K562 (cell line): ENCODE data around the gene ZNF750. TPM values are rescaled to one million over a fixed set of nuclear protein-coding genes. Genes with fewer than 3 reads are reported as not detected.
A peak's percentile ranks its signal among the peaks of the same experiment; 100 is the strongest.

Experiments
- CHCHD3 ChIP-seq: fragments of 250-450 bp; sonication (Bioruptor Pico); IDR thresholded peaks from 2 replicates; pipeline ENCODE4 v2.1.2; 2022; ENCODE audit warnings: mild to moderate bottlenecking
- CTBP1 ChIP-seq: fragments of 450-650 bp; IDR thresholded peaks from 2 replicates; pipeline ENCODE4 v1.6.1; 2016; ENCODE audit warnings: borderline replicate concordance
- ERF ChIP-seq: fragments of 450-650 bp; formaldehyde crosslinking; IDR thresholded peaks from 2 replicates; pipeline ENCODE4 v1.4.0; 2020; ENCODE audit warnings: mild to moderate bottlenecking, mixed read lengths
- ESRRB ChIP-seq: fragments of 250-450 bp; sonication (Bioruptor Pico); IDR thresholded peaks from 2 replicates; pipeline ENCODE4 v1.5.0; 2020; ENCODE audit warnings: mild to moderate bottlenecking, moderate library complexity, borderline replicate concordance
- ETS2 ChIP-seq: IDR thresholded peaks from 2 replicates; pipeline ENCODE4 v1.6.1; 2016; ENCODE audit warnings: borderline replicate concordance, missing genetic modification characterization, mild to moderate bottlenecking, moderate library complexity, missing compliant biosample characterization; ENCODE audit not compliant: poor library complexity, severe bottlenecking
- FIP1L1 ChIP-seq: fragments of 200-400 bp; formaldehyde crosslinking; IDR thresholded peaks from 2 replicates; pipeline ENCODE4 v1.6.1; 2018; ENCODE audit warnings: mild to moderate bottlenecking, low read depth, low read length; ENCODE audit not compliant: poor library complexity, severe bottlenecking
- GATAD2A ChIP-seq: fragments of 450-650 bp; IDR thresholded peaks from 2 replicates; pipeline ENCODE4 v1.6.1; 2017
- GTF2B ChIP-seq: IDR thresholded peaks from 2 replicates; pipeline ENCODE4 v1.6.1; 2011; ENCODE audit not compliant: insufficient read length; ENCODE audit errors: extremely low read depth
- HBP1 ChIP-seq: fragments of 450-650 bp; formaldehyde crosslinking; IDR thresholded peaks from 2 replicates; pipeline ENCODE4 v1.4.0; 2022; ENCODE audit warnings: missing genetic modification characterization
- HLTF ChIP-seq: fragments of 450-650 bp; IDR thresholded peaks from 2 replicates; pipeline ENCODE4 v1.6.1; 2016
- HOXB6 ChIP-seq: fragments of 250-450 bp; sonication (Bioruptor Pico); IDR thresholded peaks from 2 replicates; pipeline ENCODE4 v1.5.1; 2022; ENCODE audit warnings: mild to moderate bottlenecking, borderline replicate concordance
- ILF3 ChIP-seq: fragments of 450-650 bp; IDR thresholded peaks from 2 replicates; pipeline ENCODE4 v1.6.1; 2018; ENCODE audit warnings: antibody characterized with exemption, mild to moderate bottlenecking, moderate library complexity, borderline replicate concordance
- KDM4B ChIP-seq, 2 experiments: fragments of 450-650 bp in 1 of 2; sonication (generic) in 1 of 2; IDR thresholded peaks; 2 replicates each; pipeline ENCODE4 v1.6.1; 2016 to 2017; ENCODE audit warnings: borderline replicate concordance in 2 of 2, antibody characterized with exemption in 1 of 2, low read depth in 1 of 2, mild to moderate bottlenecking in 1 of 2
- MAFG ChIP-seq: fragments of 450-650 bp; conservative IDR thresholded peaks from 2 replicates; pipeline ENCODE4 v1.6.1; 2016; ENCODE audit warnings: missing genetic modification characterization, missing compliant biosample characterization
- MCM3 ChIP-seq: fragments of 450-650 bp; IDR thresholded peaks from 2 replicates; pipeline ENCODE4 v1.6.1; 2016
- POLR2G ChIP-seq: fragments of 200-400 bp; formaldehyde crosslinking; IDR thresholded peaks from 2 replicates; pipeline ENCODE4 v1.6.1; 2017; ENCODE audit warnings: low read depth, mild to moderate bottlenecking, antibody characterized with exemption, low read length, moderate library complexity
- PTRF ChIP-seq: fragments of 450-650 bp; IDR thresholded peaks from 2 replicates; pipeline ENCODE4 v1.6.1; 2016; ENCODE audit warnings: mild to moderate bottlenecking, missing genetic modification characterization, missing compliant biosample characterization
- STAT5B ChIP-seq: fragments of 250-450 bp; sonication (Bioruptor Pico); IDR thresholded peaks from 2 replicates; pipeline ENCODE4 v1.8.0; 2021; ENCODE audit warnings: mild to moderate bottlenecking, inconsistent platforms
- ZNF140 ChIP-seq: fragments of 250-450 bp; sonication (Bioruptor Pico); IDR thresholded peaks from 2 replicates; pipeline ENCODE4 v1.8.0; 2021; ENCODE audit warnings: moderate library complexity, mild to moderate bottlenecking, inconsistent platforms
- ZNF197 ChIP-seq: fragments of 200-800 bp; sonication (Bioruptor generic); IDR thresholded peaks from 2 replicates; pipeline ENCODE4 v1.6.1; 2016; ENCODE audit warnings: low read depth, missing genetic modification characterization, missing compliant biosample characterization
- ZNF24 ChIP-seq: fragments of 450-650 bp; IDR thresholded peaks from 2 replicates; pipeline ENCODE4 v1.6.1; 2016
- ZNF347 ChIP-seq: fragments of 450-650 bp; formaldehyde crosslinking; IDR thresholded peaks from 2 replicates; pipeline ENCODE4 v1.4.0; 2020; ENCODE audit warnings: low read depth, mild to moderate bottlenecking, moderate library complexity
- ZNF77 ChIP-seq: fragments of 250-450 bp; sonication (Bioruptor Pico); IDR thresholded peaks from 2 replicates; pipeline ENCODE4 v1.5.0; 2020
- polyA plus RNA-seq, 8 experiments: library from polyadenylated mRNA; depleted of rRNA in 4 of 8; stranded (reverse) in 5 of 8; unstranded in 3 of 8; fragments of >200 nt; fragmentation: Nextera tagmentation in 2 of 8; fragmentation: Illumina TruSeq in 1 of 8; extraction: Ambion mirVana in 2 of 8; extraction: Trizol in 1 of 8; gene quantifications; 2 replicates each; pipeline versions ENCODE4 v1.2.1 to v1.2.3, GENCODE V29; 2011 to 2014; ENCODE audit warnings: inconsistent platforms in 1 of 8, missing spikeins in 1 of 8
- total RNA-seq, 7 experiments: library from RNA; depleted of rRNA in 6 of 7; stranded (reverse); fragments of >200 nt in 6 of 7; fragmentation: Illumina TruSeq in 2 of 7; extraction: Trizol in 2 of 7; gene quantifications; 2 replicates each; pipeline versions ENCODE4 v1.2.1 to v1.2.3, GENCODE V29; 2011 to 2021; ENCODE audit warnings: low replicate concordance in 1 of 7
- TF ChIP-seq, protein P1 (sequence below): fragments of 450-650 bp; IDR thresholded peaks from 2 replicates; pipeline ENCODE4 v1.6.1; 2018; ENCODE audit not compliant: partially characterized antibody

ZNF750 gene
- total and polyA plus RNA-seq, 9 of the 15 experiments (the other 6 are each of a cell fraction or from before 2014, with no cell fraction given) = not detected

DNA sequence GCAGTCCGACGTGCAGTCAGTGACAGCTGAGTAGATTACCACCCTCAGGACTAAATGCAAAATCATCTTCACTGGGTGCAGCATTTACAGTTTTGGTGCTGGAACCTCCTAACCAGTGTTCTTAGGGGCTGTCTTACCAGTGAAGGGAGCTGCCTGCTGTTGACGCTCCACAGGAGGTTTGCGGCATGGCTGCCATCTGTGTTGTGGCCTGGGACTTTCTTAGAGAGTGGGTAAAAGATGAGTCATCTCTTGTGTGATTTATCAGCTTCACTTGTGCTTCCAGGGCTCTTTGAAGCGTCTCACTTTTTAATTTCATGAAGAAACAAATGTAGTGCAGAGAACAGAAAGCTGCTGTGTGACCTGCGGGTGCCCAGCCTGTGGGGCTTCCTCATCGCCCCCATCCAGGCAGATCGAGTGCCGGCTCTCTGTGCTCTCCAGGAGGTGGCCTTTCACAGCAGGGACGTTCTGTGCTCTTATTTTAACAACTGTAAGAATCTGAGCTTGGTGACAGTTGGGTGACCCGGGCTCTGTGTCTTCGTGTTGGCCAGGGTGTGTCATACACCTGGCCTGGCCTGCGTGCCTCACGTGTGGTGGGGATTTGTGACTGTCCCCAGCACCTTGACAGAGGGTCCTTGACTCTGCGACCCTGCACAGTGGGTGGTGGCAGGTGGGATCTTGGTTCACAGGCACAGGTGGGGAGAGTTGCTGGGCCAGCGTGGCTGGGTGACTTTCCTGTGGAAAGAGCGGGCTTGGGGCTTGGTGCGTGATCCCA is 24.3 kb upstream of the ZNF750 start (continued):
- TF ChIP-seq CTBP1 (no peak), ZNF24 (no peak), PTRF (tag) (no peak), CHCHD3 (no peak), ZNF197 (CRISPR knock-in tag) (no peak), GTF2B (no peak), HBP1 (no peak), GATAD2A (no peak), MAFG (tag) (peak; percentile 81), MCM3 (no peak), FIP1L1 (no peak), HLTF (no peak), ILF3 (no peak), ZNF140 (CRISPR knock-in tag) (no peak), ETS2 (no peak), STAT5B (CRISPR knock-in tag) (no peak), KDM4B (IDR thresholded peaks at IDR 0.05; ENCODE audit: borderline replicate concordance in 2 of 2, low read depth in 1 of 2) (no peak), POLR2G (no peak), ZNF347 (CRISPR knock-in tag) (no peak), ERF (CRISPR knock-in tag) (no peak), ZNF77 (CRISPR knock-in tag) (no peak), HOXB6 (no peak), ESRRB (no peak)
- TF ChIP-seq, protein P1, sequence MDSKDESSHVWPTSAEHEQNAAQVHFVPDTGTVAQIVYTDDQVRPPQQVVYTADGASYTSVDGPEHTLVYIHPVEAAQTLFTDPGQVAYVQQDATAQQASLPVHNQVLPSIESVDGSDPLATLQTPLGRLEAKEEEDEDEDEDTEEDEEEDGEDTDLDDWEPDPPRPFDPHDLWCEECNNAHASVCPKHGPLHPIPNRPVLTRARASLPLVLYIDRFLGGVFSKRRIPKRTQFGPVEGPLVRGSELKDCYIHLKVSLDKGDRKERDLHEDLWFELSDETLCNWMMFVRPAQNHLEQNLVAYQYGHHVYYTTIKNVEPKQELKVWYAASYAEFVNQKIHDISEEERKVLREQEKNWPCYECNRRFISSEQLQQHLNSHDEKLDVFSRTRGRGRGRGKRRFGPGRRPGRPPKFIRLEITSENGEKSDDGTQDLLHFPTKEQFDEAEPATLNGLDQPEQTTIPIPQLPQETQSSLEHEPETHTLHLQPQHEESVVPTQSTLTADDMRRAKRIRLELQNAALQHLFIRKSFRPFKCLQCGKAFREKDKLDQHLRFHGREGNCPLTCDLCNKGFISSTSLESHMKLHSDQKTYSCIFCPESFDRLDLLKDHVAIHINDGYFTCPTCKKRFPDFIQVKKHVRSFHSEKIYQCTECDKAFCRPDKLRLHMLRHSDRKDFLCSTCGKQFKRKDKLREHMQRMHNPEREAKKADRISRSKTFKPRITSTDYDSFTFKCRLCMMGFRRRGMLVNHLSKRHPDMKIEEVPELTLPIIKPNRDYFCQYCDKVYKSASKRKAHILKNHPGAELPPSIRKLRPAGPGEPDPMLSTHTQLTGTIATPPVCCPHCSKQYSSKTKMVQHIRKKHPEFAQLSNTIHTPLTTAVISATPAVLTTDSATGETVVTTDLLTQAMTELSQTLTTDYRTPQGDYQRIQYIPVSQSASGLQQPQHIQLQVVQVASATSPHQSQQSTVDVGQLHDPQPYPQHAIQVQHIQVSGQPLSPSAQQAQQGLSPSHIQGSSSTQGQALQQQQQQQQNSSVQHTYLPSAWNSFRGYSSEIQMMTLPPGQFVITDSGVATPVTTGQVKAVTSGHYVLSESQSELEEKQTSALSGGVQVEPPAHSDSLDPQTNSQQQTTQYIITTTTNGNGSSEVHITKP = no peak
